SK-N-MC (cell line): ENCODE data around the gene PCP4L1.
"Not testable (repeated sequence)": the region's sequence is repeated elsewhere in the genome, so short reads cannot be mapped to it uniquely, and the experiment has no call there.

Experiments used
- EZH2 ChIP-seq: fragments of 200-600 bp; sonication (generic); IDR thresholded peaks from one replicate; pipeline ENCODE4 v1.6.1; 2017; ENCODE audit warnings: antibody characterized with exemption
- FOXP2 ChIP-seq: optimal IDR thresholded peaks from 2 replicates; pipeline ENCODE3; 2011; ENCODE audit warnings: mild to moderate bottlenecking, moderate library complexity; ENCODE audit not compliant: insufficient read depth; ENCODE audit errors: extremely low read length, control extremely low read depth
- POLR2AphosphoS5 ChIP-seq: IDR thresholded peaks from 2 replicates; pipeline ENCODE4 v1.6.1; 2012; ENCODE audit warnings: mild to moderate bottlenecking, low read depth, low read length, borderline replicate concordance

DNA sequence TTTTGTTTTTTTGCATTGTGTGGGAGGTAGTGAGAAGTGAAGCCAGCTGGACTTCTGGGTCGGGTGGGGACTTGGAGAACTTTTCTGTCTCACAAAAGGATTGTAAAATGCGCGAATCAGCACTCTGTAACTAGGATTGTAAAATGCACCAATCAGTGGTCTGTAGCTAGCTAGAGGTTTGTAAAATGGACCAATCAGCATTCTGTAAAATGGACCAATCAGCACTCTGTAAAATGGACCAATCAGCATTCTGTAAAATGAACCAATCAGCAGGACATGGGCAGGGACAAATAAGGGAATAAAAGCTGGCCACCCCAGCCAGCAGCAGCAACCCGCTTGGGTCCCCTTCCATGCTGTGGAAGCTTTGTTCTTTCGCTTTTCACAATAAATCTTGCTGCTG lies 8.4 kb upstream of the PCP4L1 start:
- not testable (repeated sequence) for TF ChIP-seq POLR2AphosphoS5, EZH2, FOXP2
